Activated CD4-positive, alpha-beta T cell treated with anti-CD3 and anti-CD28 coated beads, Interleukin-2, amount 50 U/mL, for 16 hours (primary cell): Measurements from ENCODE around the gene ZDHHC20.
A peak's percentile ranks its signal among the peaks of the same experiment; 100 is the strongest.

Experiments used
- DNase-seq: peaks from one replicate; pipeline ENCODE4 v3.0.0-alpha.2; 2020

ZDHHC20 gene

GRCh38 chr13:21360463-21360862 is 98.6 kb downstream of the ZDHHC20 start:
- DNase-seq = no peak

GRCh38 chr13:21359855-21360254 is 99.2 kb downstream of the ZDHHC20 start:
- DNase-seq = no peak

- no peak for DNase-seq
These were observed 103.8 kb downstream of the ZDHHC20 start for GRCh38 chr13:21355304-21355703.

GRCh38 chr13:21354721-21355120 is 104.4 kb downstream of the ZDHHC20 start:
- no peak for DNase-seq

- DNase-seq = no peak
These were observed 110.5 kb downstream of the ZDHHC20 start for GRCh38 chr13:21348488-21349120.

GRCh38 chr13:21347753-21348318 is 111.3 kb downstream of the ZDHHC20 start:
- no peak for DNase-seq

GRCh38 chr13:21344662-21345176 is 114.4 kb downstream of the ZDHHC20 start:
- DNase-seq = peak; percentile 43

GRCh38 chr13:21343659-21344058 is 115.4 kb downstream of the ZDHHC20 start:
- no peak for DNase-seq

GRCh38 chr13:21342699-21343442 is 116.2 kb downstream of the ZDHHC20 start:
- DNase-seq = no peak

- no peak for DNase-seq
These were observed 117.3 kb downstream of the ZDHHC20 start for GRCh38 chr13:21341637-21342422.

- DNase-seq = no peak
These were observed 120.3 kb downstream of the ZDHHC20 start for GRCh38 chr13:21338639-21339278.

GRCh38 chr13:21338156-21338555 is 120.9 kb downstream of the ZDHHC20 start:
- DNase-seq = no peak

GRCh38 chr13:21336609-21337349 is 122.3 kb downstream of the ZDHHC20 start:
- no peak for DNase-seq

- DNase-seq = no peak
These were observed 125.9 kb downstream of the ZDHHC20 start for GRCh38 chr13:21333186-21333585.

- peak; percentile 84 for DNase-seq
These were observed 128.8 kb downstream of the ZDHHC20 start for GRCh38 chr13:21330126-21330861.

- DNase-seq = peak; percentile 47
These were observed 130.1 kb downstream of the ZDHHC20 start for GRCh38 chr13:21328836-21329477.

- no peak for DNase-seq
These were observed 130.9 kb downstream of the ZDHHC20 start for GRCh38 chr13:21328201-21328600.

- no peak for DNase-seq
These were observed 132.7 kb downstream of the ZDHHC20 start for GRCh38 chr13:21326155-21327031.

- no peak for DNase-seq
These were observed 134.3 kb downstream of the ZDHHC20 start for GRCh38 chr13:21324803-21325202.

- no peak for DNase-seq
These were observed 136.1 kb downstream of the ZDHHC20 start for GRCh38 chr13:21322988-21323387.
